Omental fat pad (tissue), 4 donors: ENCODE measurements around the gene FASTKD1. TPM values are rescaled to one million over a fixed set of nuclear protein-coding genes. Genes with fewer than 3 reads are reported as not detected.
A peak's percentile ranks its signal among the peaks of the same experiment; 100 is the strongest.
"Not testable (repeated sequence)": the region's sequence is repeated elsewhere in the genome, so short reads cannot be mapped to it uniquely, and the experiment has no call there.

ENCODE experiments used
- ATAC-seq: fragments of 150-250 bp; one replicate; pipeline ENCODE4 v1.9.1; 2016; ENCODE audit warnings: mild to moderate bottlenecking, moderate library complexity; ENCODE audit not compliant: low FRiP score
- DNase-seq: peaks from one replicate; pipeline ENCODE4 v3.0.0-alpha.2; 2019; ENCODE audit warnings: low spot score
- CTCF ChIP-seq, 3 donors: fragments of 450-650 bp; IDR thresholded peaks; one replicate each; pipeline ENCODE4 v1.5.1; 2016 to 2017; ENCODE audit warnings: antibody characterized with exemption in 3 of 3, mild to moderate bottlenecking in 3 of 3, moderate library complexity in 2 of 3
- total RNA-seq, 4 donors: library from RNA; depleted of rRNA; stranded (reverse); fragments of >200 nt; gene quantifications; one replicate each; pipeline ENCODE4 v1.1.0, GENCODE V29; 2016

FASTKD1 gene
- total RNA-seq: 10 to 100 TPM; 11.7 to 23.1 (median 16.9) TPM

GRCh38 chr2:169573160-169573973 lies at the start of gene FASTKD1:
FASTKD1 (minus strand) TSS chr2:169573865; CDS start chr2:169572029, 1,836 bp downstream.
- DNase-seq: peak; percentile 49
- ATAC-seq: peak; percentile 98
- TF ChIP-seq CTCF (IDR thresholded peaks at IDR 0.05): no peak

GRCh38 chr2:169623235-169623634 lies 49.6 kb upstream of the FASTKD1 start:
- DNase-seq: no peak
- no peak for ATAC-seq
- no peak for TF ChIP-seq CTCF (IDR thresholded peaks at IDR 0.05)

- TF ChIP-seq CTCF (IDR thresholded peaks at IDR 0.05): no peak
- no peak for ATAC-seq
- no peak for DNase-seq
Measured at GRCh38 chr2:169620509-169620908, 46.8 kb upstream of the FASTKD1 start.

- no peak for ATAC-seq
- TF ChIP-seq CTCF (IDR thresholded peaks at IDR 0.05): no peak
- DNase-seq: no peak
Measured at GRCh38 chr2:169619946-169620345, 46.3 kb upstream of the FASTKD1 start.

- not testable (repeated sequence) for DNase-seq, ATAC-seq
Measured at GRCh38 chr2:169615982-169616381, 42.3 kb upstream of the FASTKD1 start.

- no peak for TF ChIP-seq CTCF (IDR thresholded peaks at IDR 0.05)
- DNase-seq (no peak), ATAC-seq (no peak)
Measured at GRCh38 chr2:169613876-169614275, 40.2 kb upstream of the FASTKD1 start.

GRCh38 chr2:169609264-169609663 lies 35.6 kb upstream of the FASTKD1 start:
- no peak for TF ChIP-seq CTCF (IDR thresholded peaks at IDR 0.05)
- ATAC-seq (no peak), DNase-seq (no peak)
